ENCODE measurements around the gene TTN.

TTN gene

GRCh38 chr2:178807227-178808008, at the start of gene TTN:
Gene TTN (minus strand): TSS chr2:178807423. CDS start chr2:178804642, 2,781 bp downstream.
- DNase-seq = no peak

- DNase-seq = no peak
Observed at GRCh38 chr2:178855151-178855550, 47.9 kb upstream of the TTN start.

- no peak for DNase-seq
Observed at GRCh38 chr2:178848335-178848734, 41.1 kb upstream of the TTN start.

DNA sequence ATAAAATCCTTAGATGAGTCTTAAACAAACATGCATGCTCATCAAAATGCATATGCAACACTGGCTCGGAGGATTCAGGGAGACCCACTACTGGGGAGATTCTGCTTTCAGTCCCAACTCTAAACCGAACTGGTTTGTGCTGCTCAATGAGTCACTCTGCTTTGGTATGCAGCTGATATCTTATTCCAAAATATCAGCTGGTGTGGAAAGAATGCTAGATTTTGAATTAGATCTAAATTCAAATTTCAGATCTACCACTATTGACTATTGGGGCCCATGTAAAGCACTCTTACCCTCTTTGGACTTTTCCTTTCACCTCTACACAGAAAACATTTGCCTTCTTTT, 39.2 kb upstream of the TTN start:
- DNase-seq = no peak

DNA sequence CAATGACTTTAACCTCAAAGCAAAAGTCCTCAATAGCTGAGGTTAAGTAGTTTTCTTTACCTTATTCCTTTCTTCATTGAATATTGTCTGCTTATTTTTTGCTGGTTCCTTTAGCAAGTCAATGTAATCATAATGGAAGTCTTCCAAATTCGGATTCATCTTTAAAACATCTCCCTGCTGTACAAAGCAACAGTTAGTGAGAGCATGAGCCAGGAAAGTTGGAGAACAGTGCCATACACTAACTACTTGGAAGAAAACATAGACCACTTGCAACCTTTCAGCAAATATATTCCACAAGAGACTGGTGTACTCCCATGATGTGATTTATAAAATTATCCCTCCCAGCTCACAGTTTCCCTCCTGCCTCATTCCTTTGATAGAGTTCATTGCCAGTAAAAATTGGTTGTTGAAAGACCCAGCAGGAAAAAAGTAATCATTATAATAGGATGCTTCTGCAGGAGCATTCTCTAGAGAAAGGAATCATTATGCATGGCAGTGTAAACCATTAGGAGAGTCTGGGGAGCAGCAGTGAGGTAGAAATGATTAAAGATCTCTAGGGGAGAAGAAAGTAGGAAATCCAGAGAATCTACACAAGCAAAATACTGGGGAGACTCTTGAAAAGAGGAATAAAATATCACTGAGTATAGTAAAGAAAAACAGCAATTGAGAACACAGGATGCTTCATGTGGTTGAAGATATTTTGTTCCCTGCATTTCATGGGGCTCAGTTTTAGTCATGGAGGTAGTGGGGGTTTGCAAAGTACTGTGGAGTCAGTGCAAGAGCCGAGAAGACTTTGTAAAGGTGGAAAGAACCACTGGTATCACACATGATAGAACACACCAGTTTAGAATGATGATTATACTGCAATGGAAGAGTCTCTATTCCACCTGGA, 38.6 kb upstream of the TTN start:
- DNase-seq = no peak

GRCh38 chr2:178844701-178845100, 37.5 kb upstream of the TTN start:
- DNase-seq = no peak

- no peak for DNase-seq
Observed at GRCh38 chr2:178844269-178844668, 37.0 kb upstream of the TTN start.

- DNase-seq = no peak
Observed at GRCh38 chr2:178843697-178844096, 36.5 kb upstream of the TTN start.

DNA sequence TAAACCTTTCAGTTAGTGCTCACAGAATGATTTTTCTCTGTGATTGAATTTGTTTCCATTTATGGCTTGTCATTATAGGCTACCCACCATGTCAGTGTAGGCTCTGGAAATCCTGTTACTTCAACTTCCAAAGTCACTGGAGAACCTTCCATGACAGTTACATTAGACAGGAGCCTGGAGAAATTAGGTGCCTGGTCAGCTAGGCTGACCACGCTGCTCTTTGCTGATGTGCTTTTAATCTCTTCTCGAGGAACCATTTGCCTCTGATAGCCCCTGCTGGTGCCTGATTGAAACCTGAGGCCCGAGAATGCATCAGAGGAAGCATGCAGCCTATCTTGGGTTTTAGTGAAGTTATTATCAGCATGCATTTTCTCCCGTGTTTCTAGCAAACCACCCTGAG, 29.6 kb upstream of the TTN start:
- no peak for DNase-seq

GRCh38 chr2:178834086-178834485, 26.9 kb upstream of the TTN start:
- no peak for DNase-seq

DNA sequence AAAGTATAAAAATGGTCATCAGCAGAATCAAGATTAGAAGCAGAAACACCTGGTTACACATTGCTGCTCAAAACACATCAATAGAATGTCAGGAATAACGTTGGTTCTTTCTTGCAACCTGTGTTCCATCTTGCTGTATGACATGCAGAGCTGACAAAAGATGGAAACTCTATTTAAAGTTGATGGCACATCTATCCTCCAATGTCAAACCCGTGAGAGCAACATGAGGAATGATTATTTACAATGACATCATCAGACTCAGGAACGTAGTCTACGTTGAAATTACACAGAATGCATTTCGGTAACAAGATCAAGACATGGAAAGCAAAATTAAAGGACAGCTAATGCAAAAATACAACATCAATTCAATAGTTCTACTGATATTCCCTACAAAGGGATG, 26.2 kb upstream of the TTN start:
- no peak for DNase-seq

DNA sequence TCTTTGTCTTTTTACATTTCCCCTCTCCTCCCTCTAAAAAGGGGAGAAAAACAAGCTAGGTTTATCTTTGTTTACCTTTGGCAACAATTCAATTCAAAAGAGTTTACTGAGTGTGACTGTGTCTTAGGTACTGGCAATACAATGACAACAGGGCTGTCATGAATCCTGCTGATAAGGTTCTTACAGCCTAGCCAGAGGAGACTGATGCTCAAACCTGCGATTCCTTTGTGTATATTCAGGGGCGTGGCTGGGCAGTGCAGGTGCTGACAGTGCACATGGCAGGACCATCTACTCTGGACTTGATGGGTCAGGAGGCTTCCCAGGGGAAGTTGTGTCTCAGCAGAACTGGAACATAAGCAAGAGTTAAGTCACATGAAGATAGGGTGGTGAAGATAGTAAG, 23.2 kb upstream of the TTN start:
- no peak for DNase-seq

DNA sequence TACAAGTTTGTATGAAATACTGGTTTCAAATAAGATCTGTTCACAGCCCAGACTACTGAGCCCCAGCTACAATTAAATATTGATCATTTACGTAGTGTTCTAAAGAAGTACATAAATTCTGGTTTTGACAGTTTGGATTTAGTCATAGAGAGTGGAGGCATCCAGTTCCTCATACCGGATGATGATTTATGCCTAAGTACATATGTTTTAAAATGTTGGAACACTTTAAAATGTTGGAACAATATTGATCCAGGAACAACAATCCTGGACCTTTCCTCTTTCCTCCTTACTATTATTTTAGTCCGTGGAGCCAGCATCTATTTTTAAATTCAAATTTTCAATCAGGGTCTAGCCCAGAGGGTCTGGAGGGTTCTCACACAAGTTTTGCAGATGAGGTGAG, 22.8 kb upstream of the TTN start:
- DNase-seq = no peak

DNA sequence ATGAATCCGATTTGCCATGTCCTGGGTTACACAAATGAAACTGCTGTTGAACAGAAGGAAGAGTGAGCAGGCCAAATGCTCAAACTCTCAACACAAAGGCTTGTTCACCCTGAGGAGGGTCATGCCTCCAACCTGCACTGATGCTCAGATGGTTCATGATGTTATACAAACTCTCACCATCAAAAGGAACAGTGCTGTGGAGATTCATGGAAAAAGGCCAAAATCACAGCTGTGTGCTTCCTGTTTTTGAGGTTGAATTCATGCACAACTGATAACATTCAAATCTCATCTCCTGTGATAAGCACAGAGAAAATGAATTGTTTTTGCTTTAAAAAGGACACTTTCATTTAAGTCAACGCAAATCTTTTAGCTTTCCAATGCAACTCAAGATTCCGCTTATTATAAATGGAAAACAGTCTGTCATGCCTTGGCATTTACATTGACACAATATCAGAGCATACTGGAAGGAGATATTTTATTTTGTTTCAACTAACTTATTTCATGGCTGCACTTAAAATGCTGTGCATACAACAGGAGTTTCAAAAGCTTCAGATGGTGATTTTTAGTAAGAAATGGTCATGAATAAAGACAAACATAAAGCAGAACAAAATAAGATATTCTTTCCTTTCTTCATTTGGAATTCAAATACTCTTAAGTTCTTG, 22.2 kb upstream of the TTN start:
- no peak for DNase-seq

- DNase-seq = no peak
Observed at GRCh38 chr2:178828486-178828881, 21.3 kb upstream of the TTN start.

- no peak for DNase-seq
Observed at GRCh38 chr2:178827739-178828485, 20.7 kb upstream of the TTN start.

DNA sequence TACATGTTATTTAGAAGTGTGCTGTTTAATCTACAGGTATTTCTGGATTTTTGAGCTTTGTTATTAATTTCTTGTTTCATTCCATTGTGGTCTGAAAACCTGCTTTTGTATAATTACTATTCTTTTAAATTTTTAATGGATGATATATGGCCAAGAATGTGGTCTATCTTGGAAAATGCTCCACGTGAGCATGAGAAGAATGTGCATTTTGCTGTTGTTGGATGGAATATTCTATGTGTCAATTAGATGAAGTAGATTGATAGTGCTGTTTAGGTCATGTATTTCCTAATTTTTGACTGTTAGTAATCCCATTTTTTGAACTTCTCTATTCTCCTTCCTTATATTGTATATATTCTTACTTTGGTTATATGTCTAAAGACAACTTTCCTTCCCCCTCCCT, 19.9 kb upstream of the TTN start:
- DNase-seq = no peak

DNA sequence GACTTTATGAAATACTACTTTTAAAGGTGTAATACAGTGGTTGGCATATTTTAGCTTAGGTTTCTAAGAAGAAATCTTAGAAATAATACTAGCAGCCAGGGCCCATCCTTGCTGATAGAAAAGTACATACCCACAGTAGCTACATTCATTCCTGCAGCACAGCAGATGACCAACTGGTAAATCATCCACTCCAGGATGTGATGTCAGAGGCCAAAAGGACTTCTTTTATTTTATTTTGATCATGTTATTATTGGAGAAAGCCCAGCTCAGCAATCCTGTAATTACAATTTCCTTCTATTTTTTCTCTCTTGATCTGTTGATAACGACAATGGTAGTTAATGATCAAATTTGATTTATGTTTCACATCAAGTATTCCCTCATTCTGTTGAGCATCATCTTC, 18.0 kb upstream of the TTN start:
- DNase-seq = no peak

DNA sequence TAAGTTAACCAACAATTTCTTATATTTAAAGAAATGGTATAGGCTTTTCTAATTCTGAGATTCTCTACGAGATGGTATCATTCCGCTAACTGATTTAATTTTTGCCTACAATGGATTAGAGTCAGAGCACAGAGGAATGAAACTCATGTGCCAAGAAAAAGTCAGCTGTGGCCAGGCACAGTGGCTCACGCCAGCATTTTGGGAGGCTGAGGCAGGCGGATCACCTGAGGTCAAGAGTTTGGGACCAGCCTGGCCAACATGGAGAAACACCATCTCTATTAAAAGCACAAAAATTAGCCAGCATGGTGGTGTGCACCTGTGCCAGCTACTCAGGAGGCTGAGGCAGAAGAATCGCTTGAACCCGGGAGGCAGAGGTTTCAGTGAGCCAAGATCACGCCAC, 17.0 kb upstream of the TTN start:
- no peak for DNase-seq

DNA sequence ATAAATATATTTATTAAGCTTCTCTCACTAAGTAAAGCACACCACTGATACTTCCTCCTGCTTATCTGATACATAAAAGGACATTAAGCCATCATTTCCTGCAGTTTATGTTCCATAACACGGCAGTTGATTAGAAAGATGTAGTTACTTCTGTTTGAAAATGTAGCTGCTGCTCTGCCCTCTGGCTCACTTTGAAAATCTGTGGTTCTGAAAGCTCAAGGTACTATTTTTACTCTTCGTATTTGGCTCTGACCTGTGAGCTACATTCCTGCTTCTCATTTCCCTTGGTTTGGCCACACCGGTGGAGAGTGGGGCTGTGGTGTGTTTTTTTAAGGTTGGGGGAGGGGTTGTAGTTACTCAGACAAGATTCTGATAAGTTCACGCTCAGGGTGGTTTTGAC, 12.8 kb upstream of the TTN start:
- no peak for DNase-seq

GRCh38 chr2:178819147-178819875, 12.1 kb upstream of the TTN start:
- no peak for DNase-seq

DNA sequence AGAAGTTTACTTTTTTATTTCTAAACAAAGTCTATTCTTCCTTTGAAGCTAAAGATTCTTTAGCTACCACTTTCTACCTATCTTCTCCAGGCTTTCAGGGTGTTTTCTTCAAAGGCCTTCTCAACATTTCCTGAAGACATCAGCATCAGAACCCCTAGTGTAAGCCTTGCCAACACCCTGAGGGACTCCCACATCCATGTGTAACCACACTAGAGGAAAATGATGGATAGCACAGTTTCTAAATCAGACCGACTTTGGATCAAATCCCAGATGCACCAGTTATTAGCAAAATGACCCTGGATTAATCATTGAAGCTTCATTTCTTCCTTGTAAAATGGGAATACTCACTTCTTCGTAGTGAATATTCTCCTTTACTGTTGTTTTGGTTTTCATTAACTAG, 4.7 kb upstream of the TTN start:
- no peak for DNase-seq

Data from 8988T (cell line).